GM12801 (cell line): ENCODE results near the gene GCN1.

Experiments
- TF ChIP-seq, protein P1 (sequence below): IDR thresholded peaks from one replicate; pipeline ENCODE4 v1.5.1; 2011; ENCODE audit warnings: control low read depth; ENCODE audit not compliant: insufficient read length; ENCODE audit errors: extremely low read depth

GCN1 gene

GRCh38 chr12:120238839-120239445 lies 44.4 kb upstream of the GCN1 start:
- TF ChIP-seq, protein P1, sequence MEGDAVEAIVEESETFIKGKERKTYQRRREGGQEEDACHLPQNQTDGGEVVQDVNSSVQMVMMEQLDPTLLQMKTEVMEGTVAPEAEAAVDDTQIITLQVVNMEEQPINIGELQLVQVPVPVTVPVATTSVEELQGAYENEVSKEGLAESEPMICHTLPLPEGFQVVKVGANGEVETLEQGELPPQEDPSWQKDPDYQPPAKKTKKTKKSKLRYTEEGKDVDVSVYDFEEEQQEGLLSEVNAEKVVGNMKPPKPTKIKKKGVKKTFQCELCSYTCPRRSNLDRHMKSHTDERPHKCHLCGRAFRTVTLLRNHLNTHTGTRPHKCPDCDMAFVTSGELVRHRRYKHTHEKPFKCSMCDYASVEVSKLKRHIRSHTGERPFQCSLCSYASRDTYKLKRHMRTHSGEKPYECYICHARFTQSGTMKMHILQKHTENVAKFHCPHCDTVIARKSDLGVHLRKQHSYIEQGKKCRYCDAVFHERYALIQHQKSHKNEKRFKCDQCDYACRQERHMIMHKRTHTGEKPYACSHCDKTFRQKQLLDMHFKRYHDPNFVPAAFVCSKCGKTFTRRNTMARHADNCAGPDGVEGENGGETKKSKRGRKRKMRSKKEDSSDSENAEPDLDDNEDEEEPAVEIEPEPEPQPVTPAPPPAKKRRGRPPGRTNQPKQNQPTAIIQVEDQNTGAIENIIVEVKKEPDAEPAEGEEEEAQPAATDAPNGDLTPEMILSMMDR = no peak

- TF ChIP-seq, protein P1 = no peak
Observed at GRCh38 chr12:120238217-120238616, 43.7 kb upstream of the GCN1 start.

- TF ChIP-seq, protein P1 = no peak
Observed at GRCh38 chr12:120237360-120238171, 43.1 kb upstream of the GCN1 start.

DNA sequence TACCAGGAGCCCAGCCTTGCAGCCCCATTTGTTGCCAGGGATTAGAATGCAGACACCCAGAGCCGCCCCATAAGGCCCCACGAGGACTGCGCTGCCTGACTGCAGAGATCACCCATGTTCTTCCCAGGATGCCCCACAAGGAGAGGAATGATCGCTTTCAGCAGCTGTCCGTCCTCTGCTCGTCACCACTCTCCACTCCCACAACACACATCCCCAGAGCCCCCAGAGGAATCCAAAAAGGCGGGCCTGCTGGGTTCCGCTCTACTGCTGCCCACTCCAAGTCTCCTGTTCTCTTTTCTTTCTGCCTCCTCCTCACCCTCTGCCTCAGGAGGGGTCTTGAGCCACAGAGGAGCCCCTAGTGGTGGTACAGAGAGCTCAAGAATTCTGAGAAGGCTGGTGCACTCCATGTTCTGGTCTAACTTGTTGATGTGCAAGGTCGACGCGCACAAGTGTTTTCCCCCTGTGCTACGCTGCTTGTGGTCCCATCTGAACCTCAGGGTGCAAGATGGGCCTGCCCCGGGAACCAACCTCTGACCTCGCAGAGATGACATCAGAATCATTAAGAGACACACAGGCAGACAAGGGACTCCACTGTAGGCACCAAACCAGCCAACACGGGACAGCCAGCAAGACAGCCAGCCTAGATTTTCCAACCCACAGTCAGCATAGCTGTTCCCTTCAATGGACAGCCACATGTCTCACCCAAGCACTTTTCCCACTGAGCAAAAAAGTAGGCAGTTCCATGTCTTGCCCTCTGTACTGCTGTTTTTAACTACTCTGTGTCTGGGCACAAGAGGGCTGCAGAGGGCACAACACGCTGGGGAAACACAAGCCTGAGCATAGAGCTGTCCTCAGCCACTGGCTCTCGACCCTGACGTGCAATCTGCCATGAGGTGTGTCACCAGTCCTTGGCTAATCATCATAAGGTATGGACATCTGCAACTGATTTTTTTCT lies 41.1 kb upstream of the GCN1 start:
- TF ChIP-seq, protein P1 = no peak

DNA sequence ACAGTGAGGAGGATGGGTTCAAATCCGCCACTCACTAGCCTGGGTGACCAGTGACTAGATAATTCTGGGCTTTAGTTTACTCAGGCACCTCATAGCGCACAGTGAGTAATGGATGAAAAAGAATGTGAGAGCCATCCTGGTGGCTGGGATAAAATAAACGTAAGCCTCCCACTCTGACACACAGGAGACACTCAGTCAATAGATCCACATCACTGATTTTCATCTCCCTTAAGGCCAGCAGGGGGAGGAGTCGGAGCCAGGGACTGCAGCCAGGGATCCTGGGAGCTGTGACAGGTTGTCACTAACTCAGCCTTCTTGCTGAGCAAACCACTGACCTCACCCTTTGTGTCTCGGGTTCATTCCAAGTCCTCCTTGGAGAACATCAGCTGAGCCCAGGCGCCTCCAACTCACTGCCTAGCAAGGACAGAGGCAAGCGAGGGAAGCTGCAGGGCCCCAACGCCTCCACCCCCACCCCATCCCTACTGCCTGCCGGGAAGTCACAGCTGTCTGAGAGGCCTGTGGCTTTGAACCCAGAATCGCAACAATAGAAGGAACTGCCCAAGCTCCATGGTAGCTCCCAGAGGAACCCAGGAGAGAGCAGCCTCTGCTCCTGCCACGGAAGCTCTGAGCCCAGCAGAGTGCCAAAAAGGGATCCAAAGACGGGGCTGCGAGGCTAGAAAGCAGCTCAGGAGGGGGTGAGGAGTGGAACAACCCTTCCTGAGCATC lies 40.3 kb upstream of the GCN1 start:
- TF ChIP-seq, protein P1 = no peak

- TF ChIP-seq, protein P1 = no peak
Observed at GRCh38 chr12:120231316-120232011, 36.9 kb upstream of the GCN1 start.
